Measurements from ENCODE around the gene GALNT11.
"Not testable (repeated sequence)": the region's sequence is repeated elsewhere in the genome, so short reads cannot be mapped to it uniquely, and the experiment has no call there.

Gene GALNT11

GRCh38 chr7:152063821-152064220, 38.3 kb downstream of the GALNT11 start:
- intact Hi-C loops (cut with DNase I); DNase-seq: not testable (repeated sequence)

- intact Hi-C loops (cut with DNase I); DNase-seq: not testable (repeated sequence)
Observed at GRCh38 chr7:152065800-152066344, 40.4 kb downstream of the GALNT11 start.

- intact Hi-C loops (cut with DNase I): no loop called here
Observed at GRCh38 chr7:152072421-152072820, 46.9 kb downstream of the GALNT11 start.

GRCh38 chr7:152073352-152073751, 47.9 kb downstream of the GALNT11 start:
- intact Hi-C loops (cut with DNase I): no loop called here

More at GRCh38 chr7:152072421-152072820, 46.9 kb downstream of the GALNT11 start:
- no peak for DNase-seq

GRCh38 chr7:152074673-152075072, 49.2 kb downstream of the GALNT11 start:
- intact Hi-C loops (cut with DNase I): no loop called here
- no peak for DNase-seq

More at GRCh38 chr7:152073352-152073751, 47.9 kb downstream of the GALNT11 start:
- DNase-seq: no peak

- DNase-seq; intact Hi-C loops (cut with DNase I): not testable (repeated sequence)
Observed at GRCh38 chr7:152075379-152075778, 49.9 kb downstream of the GALNT11 start.

- peak in 12 of 42 donors; percentile 9 to 69 (median 24) for DNase-seq
- intact Hi-C loops (cut with DNase I): no loop called here
Observed at GRCh38 chr7:152076324-152076821, 50.9 kb downstream of the GALNT11 start.

GRCh38 chr7:152076940-152077933, 51.8 kb downstream of the GALNT11 start:
- DNase-seq: no peak
- intact Hi-C loops (cut with DNase I): no loop called here

- intact Hi-C loops (cut with DNase I): no loop called here
- no peak for DNase-seq
Observed at GRCh38 chr7:152078025-152078424, 52.6 kb downstream of the GALNT11 start.

GRCh38 chr7:152078786-152079185, 53.3 kb downstream of the GALNT11 start:
- DNase-seq: no peak

GRCh38 chr7:152081088-152081487, 55.6 kb downstream of the GALNT11 start:
- intact Hi-C loops (cut with DNase I): no loop called here
- DNase-seq: no peak

More at GRCh38 chr7:152078786-152079185, 53.3 kb downstream of the GALNT11 start:
- intact Hi-C loops (cut with DNase I): no loop called here

GRCh38 chr7:152082073-152082721, 56.7 kb downstream of the GALNT11 start:
- DNase-seq; intact Hi-C loops (cut with DNase I): not testable (repeated sequence)

GRCh38 chr7:152085131-152085530, 59.7 kb downstream of the GALNT11 start:
- intact Hi-C loops (cut with DNase I): no loop called here

GRCh38 chr7:152086513-152086912, 61.0 kb downstream of the GALNT11 start:
- intact Hi-C loops (cut with DNase I): no loop called here

More at GRCh38 chr7:152085131-152085530, 59.7 kb downstream of the GALNT11 start:
- no peak for DNase-seq

GRCh38 chr7:152089183-152089582, 63.7 kb downstream of the GALNT11 start:
- intact Hi-C loops (cut with DNase I): no loop called here
- no peak for DNase-seq

More at GRCh38 chr7:152086513-152086912, 61.0 kb downstream of the GALNT11 start:
- no peak for DNase-seq

- no peak for DNase-seq
- intact Hi-C loops (cut with DNase I): no loop called here
Observed at GRCh38 chr7:152090747-152091146, 65.3 kb downstream of the GALNT11 start.

GRCh38 chr7:152093717-152094116, 68.2 kb downstream of the GALNT11 start:
- intact Hi-C loops (cut with DNase I): no loop called here
- no peak for DNase-seq

- DNase-seq: no peak
- intact Hi-C loops (cut with DNase I): no loop called here
Observed at GRCh38 chr7:152095771-152096170, 70.3 kb downstream of the GALNT11 start.

- DNase-seq: no peak
- intact Hi-C loops (cut with DNase I): no loop called here
Observed at GRCh38 chr7:152097330-152097729, 71.9 kb downstream of the GALNT11 start.

Data from head of caudate nucleus (tissue), 42 donors.